HL-60 (cell line): ENCODE data around the gene ZNF423.

Experiments
- GABPA ChIP-seq: IDR thresholded peaks from 2 replicates; pipeline ENCODE4 v1.6.1; 2012; ENCODE audit warnings: low read depth
- POLR2AphosphoS5 ChIP-seq: IDR thresholded peaks from 2 replicates; pipeline ENCODE4 v1.6.1; 2012; ENCODE audit warnings: low read depth
- SPI1 ChIP-seq: IDR thresholded peaks from 2 replicates; pipeline ENCODE4 v1.6.1; 2012; ENCODE audit warnings: low read depth, mild to moderate bottlenecking, borderline replicate concordance
- TF ChIP-seq, protein P1 (sequence below): IDR thresholded peaks from one replicate; pipeline ENCODE4 v1.5.1; 2011; ENCODE audit warnings: low read length, control low read depth, inconsistent platforms; ENCODE audit not compliant: insufficient read depth
- TF ChIP-seq, protein P2 (sequence below): IDR thresholded peaks from 2 replicates; pipeline ENCODE4 v1.6.1; 2012; ENCODE audit warnings: low read depth; ENCODE audit not compliant: insufficient replicate concordance

- TF ChIP-seq, protein P1, sequence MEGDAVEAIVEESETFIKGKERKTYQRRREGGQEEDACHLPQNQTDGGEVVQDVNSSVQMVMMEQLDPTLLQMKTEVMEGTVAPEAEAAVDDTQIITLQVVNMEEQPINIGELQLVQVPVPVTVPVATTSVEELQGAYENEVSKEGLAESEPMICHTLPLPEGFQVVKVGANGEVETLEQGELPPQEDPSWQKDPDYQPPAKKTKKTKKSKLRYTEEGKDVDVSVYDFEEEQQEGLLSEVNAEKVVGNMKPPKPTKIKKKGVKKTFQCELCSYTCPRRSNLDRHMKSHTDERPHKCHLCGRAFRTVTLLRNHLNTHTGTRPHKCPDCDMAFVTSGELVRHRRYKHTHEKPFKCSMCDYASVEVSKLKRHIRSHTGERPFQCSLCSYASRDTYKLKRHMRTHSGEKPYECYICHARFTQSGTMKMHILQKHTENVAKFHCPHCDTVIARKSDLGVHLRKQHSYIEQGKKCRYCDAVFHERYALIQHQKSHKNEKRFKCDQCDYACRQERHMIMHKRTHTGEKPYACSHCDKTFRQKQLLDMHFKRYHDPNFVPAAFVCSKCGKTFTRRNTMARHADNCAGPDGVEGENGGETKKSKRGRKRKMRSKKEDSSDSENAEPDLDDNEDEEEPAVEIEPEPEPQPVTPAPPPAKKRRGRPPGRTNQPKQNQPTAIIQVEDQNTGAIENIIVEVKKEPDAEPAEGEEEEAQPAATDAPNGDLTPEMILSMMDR, result no peak
- TF ChIP-seq POLR2AphosphoS5, result no peak
- TF ChIP-seq GABPA, result no peak
- TF ChIP-seq, protein P2, sequence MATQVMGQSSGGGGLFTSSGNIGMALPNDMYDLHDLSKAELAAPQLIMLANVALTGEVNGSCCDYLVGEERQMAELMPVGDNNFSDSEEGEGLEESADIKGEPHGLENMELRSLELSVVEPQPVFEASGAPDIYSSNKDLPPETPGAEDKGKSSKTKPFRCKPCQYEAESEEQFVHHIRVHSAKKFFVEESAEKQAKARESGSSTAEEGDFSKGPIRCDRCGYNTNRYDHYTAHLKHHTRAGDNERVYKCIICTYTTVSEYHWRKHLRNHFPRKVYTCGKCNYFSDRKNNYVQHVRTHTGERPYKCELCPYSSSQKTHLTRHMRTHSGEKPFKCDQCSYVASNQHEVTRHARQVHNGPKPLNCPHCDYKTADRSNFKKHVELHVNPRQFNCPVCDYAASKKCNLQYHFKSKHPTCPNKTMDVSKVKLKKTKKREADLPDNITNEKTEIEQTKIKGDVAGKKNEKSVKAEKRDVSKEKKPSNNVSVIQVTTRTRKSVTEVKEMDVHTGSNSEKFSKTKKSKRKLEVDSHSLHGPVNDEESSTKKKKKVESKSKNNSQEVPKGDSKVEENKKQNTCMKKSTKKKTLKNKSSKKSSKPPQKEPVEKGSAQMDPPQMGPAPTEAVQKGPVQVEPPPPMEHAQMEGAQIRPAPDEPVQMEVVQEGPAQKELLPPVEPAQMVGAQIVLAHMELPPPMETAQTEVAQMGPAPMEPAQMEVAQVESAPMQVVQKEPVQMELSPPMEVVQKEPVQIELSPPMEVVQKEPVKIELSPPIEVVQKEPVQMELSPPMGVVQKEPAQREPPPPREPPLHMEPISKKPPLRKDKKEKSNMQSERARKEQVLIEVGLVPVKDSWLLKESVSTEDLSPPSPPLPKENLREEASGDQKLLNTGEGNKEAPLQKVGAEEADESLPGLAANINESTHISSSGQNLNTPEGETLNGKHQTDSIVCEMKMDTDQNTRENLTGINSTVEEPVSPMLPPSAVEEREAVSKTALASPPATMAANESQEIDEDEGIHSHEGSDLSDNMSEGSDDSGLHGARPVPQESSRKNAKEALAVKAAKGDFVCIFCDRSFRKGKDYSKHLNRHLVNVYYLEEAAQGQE, result no peak
- TF ChIP-seq SPI1, result no peak
These were observed 208.2 kb downstream of the ZNF423 start for GRCh38 chr16:49647673-49648072.
